GM12878 (cell line): ENCODE data around the gene TRIB2. TPM values are rescaled to one million over a fixed set of nuclear protein-coding genes. Genes with fewer than 3 reads are reported as not detected.

ENCODE experiments used
- ATAC-seq: fragments of 200-7000 bp; cut with Tn5 transposase; 3 replicates; pipeline ENCODE4 v1.9.1; 2020; ENCODE audit warnings: mild to moderate bottlenecking, moderate library complexity
- BruUV-seq: library from RNA; stranded (reverse); fragments of 400-500 nt; replicated peaks from 2 replicates; lab custom pipeline; 2021; lab: Mats Ljungman, UMichigan
- CTCF ChIA-PET: fragments of 300-600 bp; sonication (Branson Sonifier 250); formaldehyde crosslinking; extraction: SDS; loops from one replicate; lab custom pipeline; 2021; ENCODE audit warnings: inconsistent platforms; lab: Yijun Ruan, JAX
- POLR2A ChIA-PET: fragments of 350-600 bp; formaldehyde crosslinking; extraction: SDS; loops from one replicate; lab custom pipeline; 2021; ENCODE audit warnings: inconsistent platforms; lab: Charles Lee
- RAD21 ChIA-PET: fragments of 300-600 bp; sonication (Branson Sonifier 250); formaldehyde crosslinking; loops from one replicate; lab custom pipeline; 2023; ENCODE audit warnings: antibody characterized with exemption; ENCODE audit not compliant: unreplicated experiment; lab: Charles Lee
- SMC1A ChIA-PET: fragments of 300-600 bp; sonication (Branson Sonifier 250); formaldehyde crosslinking; loops from one replicate; lab custom pipeline; 2023; ENCODE audit not compliant: unreplicated experiment, uncharacterized antibody; lab: Charles Lee
- DNase-seq: peaks from one replicate; pipeline ENCODE4 v3.0.0-alpha.2; 2011; ENCODE audit warnings: low read depth, low spot score
- FAIRE-seq: peaks from 3 replicates; lab custom pipeline; 2011; peaks lifted over from hg19 to GRCh38; lab: Jason Lieb, UNC
- H2AFZ ChIP-seq: 2 replicates; pipeline ENCODE4 v1.6.0; 2011; ENCODE audit warnings: low read depth, low read length, control low read depth; ENCODE audit not compliant: control insufficient read depth
- H3K27ac ChIP-seq: 2 replicates; pipeline ENCODE4 v1.5.1; 2011; ENCODE audit warnings: control low read depth; ENCODE audit not compliant: control insufficient read depth, insufficient read depth
- H3K27me3 ChIP-seq, 2 experiments: replicated peaks in 1 of 2; 2 replicates each; pipeline versions ENCODE4 v1.6.0 to v1.6.1; 2011; ENCODE audit warnings: low read length in 1 of 2; ENCODE audit not compliant: control insufficient read depth in 2 of 2, insufficient read depth in 2 of 2
- H3K36me3 ChIP-seq, 2 experiments: 2 replicates each; pipeline ENCODE4 v1.5.1; 2011; ENCODE audit warnings: low read length in 1 of 2; ENCODE audit not compliant: control insufficient read depth in 2 of 2, insufficient read depth in 2 of 2
- H3K4me1 ChIP-seq: 2 replicates; pipeline ENCODE4 v1.6.1; 2011; ENCODE audit warnings: mild to moderate bottlenecking, low read length, moderate library complexity, mixed read lengths; ENCODE audit not compliant: control insufficient read depth, insufficient read depth
- H3K4me2 ChIP-seq: 2 replicates; pipeline ENCODE4 v1.6.0; 2011; ENCODE audit warnings: control low read depth; ENCODE audit not compliant: control insufficient read depth, insufficient read depth
- H3K4me3 ChIP-seq: fragments of 200-600 bp; sonication (generic); 2 replicates; pipeline ENCODE4 v1.5.1; 2016
- H3K79me2 ChIP-seq: 2 replicates; pipeline ENCODE4 v1.6.0; 2011; ENCODE audit warnings: low read length; ENCODE audit not compliant: control insufficient read depth, insufficient read depth
- H3K9ac ChIP-seq: 2 replicates; pipeline ENCODE4 v1.8.0; 2011; ENCODE audit warnings: low read length, control low read depth, mixed read lengths; ENCODE audit not compliant: control insufficient read depth, insufficient read depth
- H3K9me3 ChIP-seq: replicated peaks from 3 replicates; pipeline ENCODE4 v1.5.1; 2011; ENCODE audit warnings: mild to moderate bottlenecking, low read length; ENCODE audit not compliant: control insufficient read depth, insufficient read depth
- H4K20me1 ChIP-seq: 2 replicates; pipeline ENCODE4 v1.6.0; 2011; ENCODE audit not compliant: control insufficient read depth, insufficient read depth
- CBX5 ChIP-seq: sonication (generic); IDR thresholded peaks from 2 replicates; pipeline ENCODE4 v1.6.1; 2016; ENCODE audit warnings: low read depth, moderate library complexity, mild to moderate bottlenecking, inconsistent platforms
- ESRRA ChIP-seq: IDR thresholded peaks from 2 replicates; pipeline ENCODE4 v1.6.1; 2012; ENCODE audit warnings: mild to moderate bottlenecking, low read length, improper control_type of control experiment
- HDAC6 ChIP-seq: fragments of 200-600 bp; sonication (generic); IDR thresholded peaks from one replicate; pipeline ENCODE4 v1.8.0; 2017; ENCODE audit warnings: antibody characterized with exemption; ENCODE audit not compliant: unreplicated experiment
- RELA ChIP-seq: fragments of 450-650 bp; IDR thresholded peaks from 2 replicates; pipeline ENCODE4 v1.8.0; 2014; ENCODE audit warnings: borderline replicate concordance; ENCODE audit not compliant: partially characterized antibody
- REST ChIP-seq: IDR thresholded peaks from 2 replicates; pipeline ENCODE4 v1.6.1; 2012; ENCODE audit warnings: mild to moderate bottlenecking, low read depth, low read length
- TCF12 ChIP-seq: IDR thresholded peaks from 2 replicates; pipeline ENCODE4 v1.6.1; 2011; ENCODE audit warnings: low read depth, mild to moderate bottlenecking, low read length
- WGBS: methylation state at CpG from one replicate; pipeline ENCODE4 v1.1.6; 2016; ENCODE audit warnings: low lambda C conversion rate; ENCODE audit not compliant: insufficient replicate concordance, insufficient coverage; ENCODE audit errors: missing lambda C conversion rate; 5-methylcytosine and 5-hydroxymethylcytosine counted together
- in situ Hi-C: fragments of 300-500 bp; cut with MboI; formaldehyde crosslinking; loops from 9 replicates; pipeline ENCODE4 v1.14.3; 2018; ENCODE audit warnings: mixed read lengths
- intact Hi-C: fragments of 100-400 bp; cut with micrococcal nuclease; formaldehyde crosslinking; loops from one replicate; pipeline ENCODE4 v1.14.2; 2022; ENCODE audit not compliant: unreplicated experiment
- polyA plus RNA-seq, 11 experiments: library from polyadenylated mRNA; depleted of rRNA in 4 of 11; unstranded in 6 of 11; stranded (reverse) in 5 of 11; fragments of >200 nt; fragmentation: Nextera tagmentation in 4 of 11; fragmentation: Illumina TruSeq in 1 of 11; extraction: Ambion mirVana in 4 of 11; extraction: Trizol in 1 of 11; gene quantifications; 1 replicate in 1 of 11; 2 replicates in 10 of 11; pipeline versions ENCODE4 v1.2.1 to v1.2.3, GENCODE V29; 2011 to 2016; ENCODE audit warnings: inconsistent platforms in 2 of 11, missing spikeins in 2 of 11, low read depth in 1 of 11
- total RNA-seq, 4 experiments: library from RNA; depleted of rRNA in 3 of 4; stranded (reverse); fragments of >200 nt in 3 of 4; fragmentation: Illumina TruSeq in 1 of 4; extraction: Trizol in 1 of 4; gene quantifications; 2 replicates each; pipeline versions ENCODE4 v1.2.1 to v1.2.3, GENCODE V29; 2013 to 2021
- TF ChIP-seq, protein P1 (sequence below): fragments of 450-650 bp; IDR thresholded peaks from 2 replicates; pipeline ENCODE4 v1.6.1; 2016; ENCODE audit warnings: mild to moderate bottlenecking, moderate library complexity, borderline replicate concordance
- TF ChIP-seq, protein P2 (sequence below), 3 experiments: IDR thresholded peaks in 2 of 3; conservative IDR thresholded peaks in 1 of 3; 2 replicates each; pipeline ENCODE4 v1.5.1; 2011; ENCODE audit warnings: low read depth in 3 of 3, low read length in 3 of 3, mild to moderate bottlenecking in 3 of 3, control low read depth in 2 of 3, moderate library complexity in 2 of 3, inconsistent platforms in 1 of 3, mixed read lengths in 1 of 3; ENCODE audit not compliant: control insufficient read depth in 2 of 3, insufficient read depth in 1 of 3; ENCODE audit errors: extremely low read depth in 1 of 3

TRIB2 gene
- total and polyA plus RNA-seq, 10 of the 15 experiments (the other 5 are each of a cell fraction or from before 2014, with no cell fraction given), result 1.6 to 9.2 (median 5.2) TPM

GRCh38 chr2:12717191-12718014 lies 667 bp downstream of the TRIB2 start:
- TSS peak; percentile 58 for BruUV-seq
- POLR2A ChIA-PET, result interaction anchor here (0.5 to 1.1 kb wide), 3 partner anchors 422 to 845 kb away, joined by 3 to 6 read pairs (median 6); no protein-coding TSS in a partner anchor
- Histone ChIP-seq H3K27ac (no peak overlapping the region), H3K4me2 (peak overlapping the region; percentile 96), H4K20me1 (0 out of 2 replicates have a peak, but pooled peaks cover 3% of the 10 kb centered on the region), H3K4me1 (peaks cover 3% of the 10 kb centered on the region; the same call in 1 of the 2 replicates), H3K79me2 (no peaks in the 10 kb centered on the region), H3K36me3 (no peaks in the 10 kb centered on the region), H3K9ac (peak overlapping the region; percentile 50; the same call in 1 of the 2 replicates), H3K9me3 (no peaks in the 10 kb centered on the region), H2AFZ (peak overlapping the region; percentile 68), H3K27me3 (peaks cover 0 to 18% of the 10 kb centered on the region in 2 experiments; a peak in 2 of 4 replicates), H3K4me3 (peak overlapping the region; percentile 87)
- DNase-seq (no peak), ATAC-seq (peak; percentile 66), FAIRE-seq (peak; percentile 27)
- RAD21 ChIA-PET, result interaction anchor here (0.6 to 4.2 kb wide), 24 partner anchors 8 to 1719 kb away, joined by 3 to 48 read pairs (median 5); no protein-coding TSS in a partner anchor
- intact Hi-C loops (loop anchor here (2.0 to 5.0 kb wide), 9 partner anchors 175 to 849 kb away; no protein-coding TSS in a partner anchor), in situ Hi-C loops (loop anchor here (5.0 kb wide), 1 partner anchor 885 kb away; no protein-coding TSS in a partner anchor)
- 2% methylated on average over 72 of the region's 74 CpGs for WGBS
- CTCF ChIA-PET, result interaction anchor here (0.6 to 4.2 kb wide), 26 partner anchors 8 to 1269 kb away, joined by 3 to 65 read pairs (median 5); no protein-coding TSS in a partner anchor
- SMC1A ChIA-PET, result interaction anchor here (0.7 to 5.0 kb wide), 16 partner anchors 10 to 888 kb away, joined by 3 to 48 read pairs (median 5); no protein-coding TSS in a partner anchor
- TF ChIP-seq REST (no peak), HDAC6 (no peak), ESRRA (no peak), CBX5 (no peak), RELA (no peak), TCF12 (no peak)
- TF ChIP-seq, protein P1, sequence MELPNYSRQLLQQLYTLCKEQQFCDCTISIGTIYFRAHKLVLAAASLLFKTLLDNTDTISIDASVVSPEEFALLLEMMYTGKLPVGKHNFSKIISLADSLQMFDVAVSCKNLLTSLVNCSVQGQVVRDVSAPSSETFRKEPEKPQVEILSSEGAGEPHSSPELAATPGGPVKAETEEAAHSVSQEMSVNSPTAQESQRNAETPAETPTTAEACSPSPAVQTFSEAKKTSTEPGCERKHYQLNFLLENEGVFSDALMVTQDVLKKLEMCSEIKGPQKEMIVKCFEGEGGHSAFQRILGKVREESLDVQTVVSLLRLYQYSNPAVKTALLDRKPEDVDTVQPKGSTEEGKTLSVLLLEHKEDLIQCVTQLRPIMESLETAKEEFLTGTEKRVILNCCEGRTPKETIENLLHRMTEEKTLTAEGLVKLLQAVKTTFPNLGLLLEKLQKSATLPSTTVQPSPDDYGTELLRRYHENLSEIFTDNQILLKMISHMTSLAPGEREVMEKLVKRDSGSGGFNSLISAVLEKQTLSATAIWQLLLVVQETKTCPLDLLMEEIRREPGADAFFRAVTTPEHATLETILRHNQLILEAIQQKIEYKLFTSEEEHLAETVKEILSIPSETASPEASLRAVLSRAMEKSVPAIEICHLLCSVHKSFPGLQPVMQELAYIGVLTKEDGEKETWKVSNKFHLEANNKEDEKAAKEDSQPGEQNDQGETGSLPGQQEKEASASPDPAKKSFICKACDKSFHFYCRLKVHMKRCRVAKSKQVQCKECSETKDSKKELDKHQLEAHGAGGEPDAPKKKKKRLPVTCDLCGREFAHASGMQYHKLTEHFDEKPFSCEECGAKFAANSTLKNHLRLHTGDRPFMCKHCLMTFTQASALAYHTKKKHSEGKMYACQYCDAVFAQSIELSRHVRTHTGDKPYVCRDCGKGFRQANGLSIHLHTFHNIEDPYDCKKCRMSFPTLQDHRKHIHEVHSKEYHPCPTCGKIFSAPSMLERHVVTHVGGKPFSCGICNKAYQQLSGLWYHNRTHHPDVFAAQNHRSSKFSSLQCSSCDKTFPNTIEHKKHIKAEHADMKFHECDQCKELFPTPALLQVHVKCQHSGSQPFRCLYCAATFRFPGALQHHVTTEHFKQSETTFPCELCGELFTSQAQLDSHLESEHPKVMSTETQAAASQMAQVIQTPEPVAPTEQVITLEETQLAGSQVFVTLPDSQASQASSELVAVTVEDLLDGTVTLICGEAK, result no peak
- TF ChIP-seq, protein P2, sequence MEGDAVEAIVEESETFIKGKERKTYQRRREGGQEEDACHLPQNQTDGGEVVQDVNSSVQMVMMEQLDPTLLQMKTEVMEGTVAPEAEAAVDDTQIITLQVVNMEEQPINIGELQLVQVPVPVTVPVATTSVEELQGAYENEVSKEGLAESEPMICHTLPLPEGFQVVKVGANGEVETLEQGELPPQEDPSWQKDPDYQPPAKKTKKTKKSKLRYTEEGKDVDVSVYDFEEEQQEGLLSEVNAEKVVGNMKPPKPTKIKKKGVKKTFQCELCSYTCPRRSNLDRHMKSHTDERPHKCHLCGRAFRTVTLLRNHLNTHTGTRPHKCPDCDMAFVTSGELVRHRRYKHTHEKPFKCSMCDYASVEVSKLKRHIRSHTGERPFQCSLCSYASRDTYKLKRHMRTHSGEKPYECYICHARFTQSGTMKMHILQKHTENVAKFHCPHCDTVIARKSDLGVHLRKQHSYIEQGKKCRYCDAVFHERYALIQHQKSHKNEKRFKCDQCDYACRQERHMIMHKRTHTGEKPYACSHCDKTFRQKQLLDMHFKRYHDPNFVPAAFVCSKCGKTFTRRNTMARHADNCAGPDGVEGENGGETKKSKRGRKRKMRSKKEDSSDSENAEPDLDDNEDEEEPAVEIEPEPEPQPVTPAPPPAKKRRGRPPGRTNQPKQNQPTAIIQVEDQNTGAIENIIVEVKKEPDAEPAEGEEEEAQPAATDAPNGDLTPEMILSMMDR (IDR thresholded peaks at IDR 0.05 in 2 of 3, conservative IDR thresholded peaks at IDR 0.05 in 1 of 3; ENCODE audit: control insufficient read depth in 2 of 3, extremely low read depth in 1 of 3, insufficient read depth in 1 of 3, low read depth in 3 of 3, low read length in 3 of 3), result peak; percentile 9 to 42 (median 33); a peak in 4 of 6 replicates
